NCI-H1436 (cell line): Measurements from ENCODE around the gene UBE3A.

ENCODE experiments used
- DNase-seq: peaks from one replicate; lab custom pipeline; 2025; lab: John Stamatoyannopoulos, UW

UBE3A gene

DNA sequence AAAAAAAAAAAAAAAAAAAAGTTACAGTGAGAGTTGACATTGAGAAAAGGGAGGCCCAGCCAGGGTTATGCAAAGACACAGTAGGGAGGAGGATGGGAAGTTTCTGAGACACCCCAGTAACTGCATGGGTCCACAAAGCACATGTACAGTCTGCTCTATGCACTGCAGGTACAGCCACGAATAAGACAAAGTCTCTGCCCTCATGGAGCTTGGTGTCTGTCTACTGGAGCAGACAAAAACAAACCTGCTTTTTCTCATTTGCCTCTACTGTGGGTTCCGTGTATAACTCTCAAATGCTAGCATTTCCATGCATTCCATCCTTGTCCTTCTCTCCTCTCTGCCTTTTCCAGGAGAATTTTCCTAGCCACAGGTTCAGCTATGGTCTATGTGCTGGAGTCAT is 107.4 kb downstream of the UBE3A start:
- DNase-seq, result no peak

DNA sequence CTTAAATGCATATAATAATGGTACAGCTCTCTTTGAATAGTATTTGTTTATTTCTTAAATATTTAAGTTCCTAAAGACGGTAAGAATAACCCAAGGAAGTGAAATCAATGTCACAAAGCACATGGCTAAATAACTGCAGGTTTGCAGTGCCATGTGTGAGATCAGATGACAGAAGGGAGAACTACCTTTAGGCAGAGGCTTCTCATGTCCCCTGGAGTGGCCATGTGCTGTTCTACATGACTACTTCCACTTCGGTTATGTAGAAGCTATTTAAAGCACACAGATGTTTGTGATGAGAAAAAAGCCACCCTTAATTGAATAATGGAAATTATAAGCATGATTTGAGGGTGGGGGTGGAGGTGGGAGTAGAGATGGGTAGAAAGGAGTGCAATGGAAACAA is 109.1 kb downstream of the UBE3A start:
- DNase-seq, result no peak

DNA sequence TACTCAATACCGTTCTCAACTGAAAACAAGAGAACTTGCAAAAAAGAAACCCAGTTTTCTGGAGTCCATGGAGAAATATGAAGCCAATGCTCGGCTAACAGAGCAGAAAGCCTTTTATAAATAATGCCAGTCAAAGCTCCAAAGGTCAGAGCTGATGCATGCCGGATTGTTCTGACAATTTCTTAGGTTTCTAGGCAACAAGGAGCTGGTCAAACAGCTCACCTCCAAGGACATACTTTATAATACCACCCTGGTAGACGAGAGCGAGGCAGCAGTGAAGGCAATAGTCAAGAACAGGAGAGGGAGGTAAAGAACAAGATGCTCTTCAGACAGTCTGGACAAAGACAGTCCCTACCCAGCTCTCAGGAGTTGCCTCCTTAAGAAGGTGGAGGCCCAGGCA is 111.1 kb downstream of the UBE3A start:
- DNase-seq, result no peak

DNA sequence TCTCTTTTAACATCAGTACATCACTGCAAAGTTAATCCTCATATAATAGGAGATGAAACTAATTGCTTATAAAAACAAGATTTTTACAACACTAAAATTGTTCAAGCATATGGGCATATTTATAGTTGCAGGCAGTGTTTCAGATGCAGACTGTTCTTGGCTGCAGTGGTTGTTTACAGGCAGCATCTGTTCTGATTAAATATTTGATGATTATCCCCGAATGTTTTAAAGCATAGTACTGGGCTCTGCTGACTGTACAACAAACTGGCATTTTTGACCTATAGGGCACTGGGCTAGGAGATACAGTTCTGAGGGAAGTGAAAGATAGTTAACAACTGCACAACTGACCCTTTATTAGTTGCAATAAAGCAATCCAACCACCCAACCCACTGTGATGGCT is 113.6 kb downstream of the UBE3A start:
- DNase-seq, result no peak

DNA sequence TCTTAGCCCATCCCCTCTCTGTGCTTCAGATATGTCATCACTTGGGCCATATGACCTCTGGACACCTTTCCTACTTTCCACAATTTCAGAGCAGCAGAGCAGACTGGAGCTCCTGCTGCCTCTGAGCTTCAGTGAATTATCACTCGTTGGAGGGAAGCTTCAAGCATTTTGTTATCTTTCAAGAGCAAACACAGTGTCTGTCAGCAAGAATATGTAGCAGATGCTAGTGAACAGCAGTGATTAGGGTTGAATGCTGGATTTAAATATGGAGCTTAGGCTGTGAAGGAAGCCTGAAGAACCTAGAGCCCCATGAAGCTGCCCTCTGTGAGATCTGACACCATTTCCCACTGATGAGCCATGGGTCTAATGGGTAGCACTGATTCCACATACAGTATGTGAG is 115.4 kb downstream of the UBE3A start:
- DNase-seq, result no peak

DNA sequence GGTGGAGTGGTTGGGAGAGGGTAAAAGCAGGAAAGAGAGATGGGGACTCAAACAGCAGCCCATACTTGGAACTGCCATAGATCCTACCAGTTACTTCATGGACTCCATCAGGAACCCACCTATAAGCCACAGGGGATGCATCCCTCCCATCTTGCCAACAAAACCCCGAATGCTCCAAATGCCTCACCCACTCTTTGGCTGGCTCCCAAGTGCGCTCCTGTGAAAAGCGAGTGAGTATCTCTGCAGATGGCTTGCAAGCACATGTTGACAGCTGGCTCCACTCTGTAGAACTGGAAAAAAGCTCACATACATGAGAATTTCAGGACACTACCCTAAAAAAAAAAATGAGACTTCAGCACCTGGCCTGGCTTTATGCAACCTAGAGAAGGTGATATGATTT is 151.0 kb downstream of the UBE3A start:
- DNase-seq, result no peak
